Measurements from ENCODE around the gene FRMD4A.

Gene FRMD4A

GRCh38 chr10:14181567-14181936 lies 149.2 kb downstream of the FRMD4A start:
- no peak for DNase-seq

GRCh38 chr10:14180911-14181566 lies 149.7 kb downstream of the FRMD4A start:
- DNase-seq: no peak

GRCh38 chr10:14179251-14179650 lies 151.5 kb downstream of the FRMD4A start:
- no peak for DNase-seq

- DNase-seq: peak; percentile 67 to 68
Observed at GRCh38 chr10:14173706-14174594, 156.8 kb downstream of the FRMD4A start.

- no peak for DNase-seq
Observed at GRCh38 chr10:14173391-14173705, 157.4 kb downstream of the FRMD4A start.

GRCh38 chr10:14172336-14172950 lies 158.3 kb downstream of the FRMD4A start:
- peak; percentile 67 to 69 for DNase-seq

- peak; percentile 21 to 22 for DNase-seq
Observed at GRCh38 chr10:14171336-14171735, 159.4 kb downstream of the FRMD4A start.

GRCh38 chr10:14163377-14164086 lies 167.2 kb downstream of the FRMD4A start:
- peak; percentile 56 to 68 for DNase-seq

GRCh38 chr10:14162629-14163344 lies 167.9 kb downstream of the FRMD4A start:
- DNase-seq: peak in 1 of 2 experiments; percentile 28

GRCh38 chr10:14162061-14162460 lies 168.7 kb downstream of the FRMD4A start:
- no peak for DNase-seq

GRCh38 chr10:14160299-14160698 lies 170.4 kb downstream of the FRMD4A start:
- no peak for DNase-seq

GRCh38 chr10:14158575-14158974 lies 172.1 kb downstream of the FRMD4A start:
- no peak for DNase-seq

- no peak for DNase-seq
Observed at GRCh38 chr10:14156104-14156503, 174.6 kb downstream of the FRMD4A start.

- DNase-seq: no peak
Observed at GRCh38 chr10:14153570-14154055, 177.1 kb downstream of the FRMD4A start.

GRCh38 chr10:14151571-14151970 lies 179.2 kb downstream of the FRMD4A start:
- no peak for DNase-seq

GRCh38 chr10:14150526-14150925 lies 180.2 kb downstream of the FRMD4A start:
- DNase-seq: peak in 1 of 2 experiments; percentile 47

GRCh38 chr10:14146501-14146900 lies 184.2 kb downstream of the FRMD4A start:
- DNase-seq: no peak

GRCh38 chr10:14146025-14146424 lies 184.7 kb downstream of the FRMD4A start:
- DNase-seq: no peak

- no peak for DNase-seq
Observed at GRCh38 chr10:14144451-14144850, 186.3 kb downstream of the FRMD4A start.

GRCh38 chr10:14142606-14143250 lies 188.0 kb downstream of the FRMD4A start:
- DNase-seq: no peak

- no peak for DNase-seq
Observed at GRCh38 chr10:14141283-14141682, 189.4 kb downstream of the FRMD4A start.

GRCh38 chr10:14137391-14137790 lies 193.3 kb downstream of the FRMD4A start:
- no peak for DNase-seq

Measured in NCI-H526 (cell line).